ENCODE measurements around the gene CRYBG1. TPM values are rescaled to one million over a fixed set of nuclear protein-coding genes. Genes with fewer than 3 reads are reported as not detected.

Gene CRYBG1
- total RNA-seq, 2 donors from 2014 or later = 37.4 to 50.7 TPM

GRCh38 chr6:106359959-106360409 lies 533 bp upstream of the CRYBG1 start:
- peak overlapping the region; percentile 79 to 86 for H3K4me3 Mint-ChIP-seq
- no peaks in the 10 kb centered on the region for H3K36me3 Mint-ChIP-seq (ENCODE audit: insufficient read depth in 2 of 2)
- ATAC-seq (replicated peaks in 1 of 2) (no peak), DNase-seq (no peak)
- peaks cover 69% of the 10 kb centered on the region for H3K27me3 Mint-ChIP-seq (ENCODE audit: low read depth)
- H3K4me1 Mint-ChIP-seq (ENCODE audit: low read depth) = peaks cover 14% of the 10 kb centered on the region
- no peaks in the 10 kb centered on the region for H3K9me3 Mint-ChIP-seq
- H3K27ac Mint-ChIP-seq = no peak overlapping the region

DNA sequence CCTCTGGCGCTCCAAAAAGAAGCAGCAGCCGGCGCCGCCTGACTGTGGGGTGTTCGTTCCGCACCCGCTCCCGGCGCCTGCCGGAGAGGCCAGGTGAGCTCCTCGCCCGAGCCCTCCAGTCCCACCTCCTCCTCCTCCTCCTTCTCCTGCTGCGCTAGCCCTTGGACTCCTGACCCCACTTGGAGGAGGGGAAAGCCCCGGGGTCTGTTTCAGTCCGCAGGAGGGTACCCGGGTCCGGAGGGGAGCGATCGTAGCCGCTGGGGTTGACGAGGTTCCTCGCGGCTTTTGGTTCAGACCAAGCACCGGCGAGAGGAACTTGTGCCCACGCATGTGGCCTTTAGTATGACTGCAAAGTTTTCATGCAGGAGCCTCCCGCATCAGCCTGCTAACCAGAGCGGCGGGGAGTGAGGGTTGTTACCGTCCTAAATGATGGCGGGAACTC lies 493 bp downstream of the CRYBG1 start:
- ATAC-seq (replicated peaks in 1 of 2) (peak; percentile 58 to 61), DNase-seq (peak; percentile 49 to 64)
- Mint-ChIP-seq H3K27me3 (ENCODE audit: low read depth) (peaks cover 59% of the 10 kb centered on the region), H3K4me3 (peak overlapping the region; percentile 92 to 94), H3K27ac (no peak overlapping the region), H3K36me3 (ENCODE audit: insufficient read depth in 2 of 2) (no peaks in the 10 kb centered on the region), H3K4me1 (ENCODE audit: low read depth) (peaks cover 14% of the 10 kb centered on the region), H3K9me3 (no peaks in the 10 kb centered on the region)

DNA sequence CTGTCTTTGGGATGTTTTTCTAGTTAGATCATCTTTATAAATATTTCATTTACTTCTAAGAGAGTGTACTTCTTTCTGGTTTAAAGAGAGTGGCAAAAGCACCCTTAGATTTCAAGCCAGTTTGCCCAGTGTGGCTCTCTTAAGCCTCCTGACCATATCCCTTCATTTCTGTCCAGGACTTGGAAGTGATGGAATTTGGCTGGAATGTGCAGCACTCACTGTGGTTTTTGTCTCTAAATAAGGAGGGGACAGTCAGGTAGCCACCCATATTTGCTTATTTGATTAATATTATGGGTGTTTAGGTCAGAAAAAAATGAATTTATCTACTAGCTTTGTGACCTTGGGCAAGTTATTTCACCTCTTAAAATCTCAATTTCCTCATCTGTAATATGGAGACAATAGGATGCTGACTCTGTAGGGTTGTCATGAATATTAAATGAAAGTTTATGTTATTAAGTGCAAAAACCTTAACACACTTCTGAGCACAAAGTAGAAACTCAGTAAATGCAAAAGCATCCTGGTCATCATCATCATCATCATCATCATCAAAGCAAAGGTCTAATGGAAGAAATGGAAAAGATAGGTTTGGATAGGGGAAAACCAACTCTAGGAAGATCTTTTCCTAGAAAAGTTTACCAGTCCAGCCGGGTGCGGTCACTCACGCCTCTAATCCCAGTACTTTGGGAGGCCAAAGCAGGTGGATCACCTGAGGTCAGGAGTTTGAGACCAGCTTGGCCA lies 3.1 kb downstream of the CRYBG1 start:
- Mint-ChIP-seq H3K4me3 (no peak overlapping the region), H3K27me3 (ENCODE audit: low read depth) (peaks cover 50% of the 10 kb centered on the region), H3K9me3 (no peaks in the 10 kb centered on the region), H3K27ac (no peak overlapping the region), H3K4me1 (ENCODE audit: low read depth) (peaks cover 14% of the 10 kb centered on the region), H3K36me3 (ENCODE audit: insufficient read depth in 2 of 2) (no peaks in the 10 kb centered on the region)
- ATAC-seq (replicated peaks in 1 of 2) (no peak), DNase-seq (no peak)

GRCh38 chr6:106369739-106370138 lies 9.2 kb downstream of the CRYBG1 start:
- DNase-seq = no peak
- Mint-ChIP-seq H3K27ac (no peak overlapping the region), H3K4me3 (no peak overlapping the region), H3K36me3 (ENCODE audit: insufficient read depth in 2 of 2) (no peaks in the 10 kb centered on the region), H3K4me1 (ENCODE audit: low read depth) (peaks cover 22% of the 10 kb centered on the region), H3K27me3 (ENCODE audit: low read depth) (peaks cover 17% of the 10 kb centered on the region), H3K9me3 (no peaks in the 10 kb centered on the region)
- no peak for ATAC-seq (replicated peaks in 1 of 2)

- Mint-ChIP-seq H3K4me1 (ENCODE audit: low read depth) (peaks cover 22% of the 10 kb centered on the region), H3K36me3 (ENCODE audit: insufficient read depth in 2 of 2) (no peaks in the 10 kb centered on the region), H3K4me3 (no peak overlapping the region), H3K27me3 (ENCODE audit: low read depth) (peaks cover 17% of the 10 kb centered on the region), H3K9me3 (no peaks in the 10 kb centered on the region), H3K27ac (no peak overlapping the region)
- DNase-seq (no peak), ATAC-seq (replicated peaks in 1 of 2) (no peak)
Measured at GRCh38 chr6:106370639-106371038, 10.1 kb downstream of the CRYBG1 start.

GRCh38 chr6:106372838-106373501 lies 12.5 kb downstream of the CRYBG1 start:
- Mint-ChIP-seq H3K36me3 (ENCODE audit: insufficient read depth in 2 of 2) (no peaks in the 10 kb centered on the region), H3K9me3 (no peaks in the 10 kb centered on the region), H3K4me3 (peak overlapping the region; percentile 41 to 70), H3K4me1 (ENCODE audit: low read depth) (peaks cover 22% of the 10 kb centered on the region), H3K27me3 (ENCODE audit: low read depth) (peaks cover 13% of the 10 kb centered on the region), H3K27ac (peak overlapping the region; percentile 76)
- DNase-seq (peak in 1 of 2 donors; percentile 11), ATAC-seq (replicated peaks in 1 of 2) (peak; percentile 88 to 89)

DNA sequence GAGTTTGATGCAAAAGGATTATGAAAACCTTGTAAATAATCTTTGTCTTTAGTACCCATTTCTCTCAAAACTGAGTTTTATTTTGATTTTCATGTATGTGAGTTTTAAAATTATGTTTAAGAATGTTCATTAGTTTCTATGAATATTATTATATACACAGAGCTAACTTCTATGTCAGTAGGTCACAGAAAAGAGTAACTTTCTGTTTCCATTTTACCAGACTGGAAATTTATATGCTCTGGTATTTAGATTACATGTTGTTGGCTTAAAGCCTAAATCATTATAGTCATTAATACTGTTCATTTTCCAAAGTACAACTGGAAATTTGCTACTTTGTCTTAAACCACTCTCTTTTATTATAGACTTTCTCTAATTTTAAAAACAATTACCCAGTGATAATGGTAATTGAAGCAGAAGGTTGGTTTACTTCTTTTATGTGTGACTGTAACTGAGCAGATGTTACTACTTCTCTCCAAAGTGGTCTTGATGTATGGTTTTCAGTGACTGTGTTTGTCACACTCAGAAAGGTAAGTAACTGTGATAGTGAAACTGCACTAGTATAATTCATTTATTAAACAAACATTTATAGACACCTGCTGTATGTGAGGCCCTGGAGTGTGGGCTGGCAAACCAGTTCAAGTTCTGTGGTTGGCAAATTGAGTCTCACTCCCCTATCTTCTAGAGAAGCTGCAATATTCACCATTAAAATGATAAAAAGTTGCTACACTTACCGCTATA lies 13.2 kb downstream of the CRYBG1 start:
- Mint-ChIP-seq H3K36me3 (ENCODE audit: insufficient read depth in 2 of 2) (no peaks in the 10 kb centered on the region), H3K4me3 (peak overlapping the region; percentile 41 to 78), H3K4me1 (ENCODE audit: low read depth) (peaks cover 22% of the 10 kb centered on the region), H3K27me3 (ENCODE audit: low read depth) (peaks cover 14% of the 10 kb centered on the region), H3K9me3 (no peaks in the 10 kb centered on the region), H3K27ac (peak overlapping the region; percentile 76)
- peak; percentile 77 for ATAC-seq (replicated peaks in 1 of 2)
- DNase-seq = peak; percentile 10 to 16

DNA sequence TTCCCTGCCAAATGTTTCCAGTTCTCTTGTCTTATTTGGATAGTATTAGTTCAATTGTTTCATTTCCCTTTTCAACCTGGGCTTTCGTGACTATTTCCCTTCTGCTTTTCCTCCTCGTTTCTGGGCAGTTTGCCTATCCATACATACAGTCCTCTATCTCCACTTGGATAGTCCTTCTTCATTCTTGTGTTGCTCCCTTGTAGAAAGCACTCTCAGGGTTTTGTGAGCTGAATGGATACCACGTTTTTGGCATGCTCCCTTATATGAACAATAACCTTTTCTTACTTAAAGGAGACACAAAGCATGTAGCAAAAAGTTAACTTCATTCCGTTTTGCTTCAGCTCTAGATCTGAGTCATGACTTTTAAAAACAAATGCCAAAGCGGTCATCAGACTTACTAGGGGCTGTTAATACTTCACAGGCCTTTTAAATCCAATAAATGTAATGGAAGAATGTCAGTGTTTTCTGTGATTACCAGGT lies 16.6 kb downstream of the CRYBG1 start:
- H3K27me3 Mint-ChIP-seq (ENCODE audit: low read depth) = peaks cover 17% of the 10 kb centered on the region
- no peaks in the 10 kb centered on the region for H3K36me3 Mint-ChIP-seq (ENCODE audit: insufficient read depth in 2 of 2)

DNA sequence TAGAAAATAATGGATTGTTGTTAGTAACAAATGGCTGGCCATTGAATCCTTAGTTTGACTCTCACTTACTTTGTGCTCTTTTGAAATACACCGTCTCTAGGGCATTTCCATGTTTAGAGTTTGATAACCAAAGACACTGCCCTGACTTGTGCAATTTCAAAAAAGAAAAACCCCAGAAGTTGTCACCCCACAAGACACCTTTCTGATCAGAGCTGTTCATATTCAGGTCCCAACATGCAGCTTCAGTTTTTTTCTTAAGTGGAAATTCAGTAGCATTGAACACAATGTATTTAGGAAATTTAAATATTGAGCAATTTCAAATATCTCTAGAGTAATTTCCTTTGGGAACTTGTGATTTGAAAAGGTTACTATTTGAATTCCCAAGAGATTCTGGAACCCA lies 19.4 kb downstream of the CRYBG1 start:
- ATAC-seq (replicated peaks in 1 of 2) (no peak), DNase-seq (no peak)
- Mint-ChIP-seq H3K9me3 (no peaks in the 10 kb centered on the region), H3K36me3 (ENCODE audit: insufficient read depth in 2 of 2) (no peaks in the 10 kb centered on the region), H3K4me1 (ENCODE audit: low read depth) (peaks cover 6% of the 10 kb centered on the region), H3K27ac (no peak overlapping the region), H3K4me3 (no peak overlapping the region), H3K27me3 (ENCODE audit: low read depth) (peaks cover 17% of the 10 kb centered on the region)

More for the DNA sequence above, 16.6 kb downstream of the CRYBG1 start:
- Mint-ChIP-seq H3K9me3 (no peaks in the 10 kb centered on the region), H3K27ac (no peak overlapping the region), H3K4me1 (ENCODE audit: low read depth) (peaks cover 29% of the 10 kb centered on the region), H3K4me3 (no peak overlapping the region)
- DNase-seq = no peak
- no peak for ATAC-seq (replicated peaks in 1 of 2)

DNA sequence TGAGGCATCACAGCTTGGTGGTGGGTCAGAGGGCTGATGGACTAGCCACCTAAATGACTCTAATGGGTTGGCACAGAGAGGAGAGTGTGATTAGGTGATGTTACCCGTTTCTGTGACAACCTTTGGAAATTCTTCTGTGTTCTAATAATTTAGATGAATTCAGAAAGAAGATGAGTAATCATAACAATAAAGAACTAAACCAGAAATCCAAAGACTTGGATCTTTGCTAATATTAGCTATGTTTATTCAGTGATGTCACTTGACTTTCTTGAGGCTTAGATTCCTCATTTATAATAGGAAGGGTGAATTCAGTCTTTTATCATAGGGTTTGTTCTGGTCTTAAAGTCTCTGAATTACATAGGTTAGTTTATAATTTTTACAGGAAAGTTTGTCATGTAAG lies 19.9 kb downstream of the CRYBG1 start:
- ATAC-seq (replicated peaks in 1 of 2) = no peak
- Mint-ChIP-seq H3K27ac (no peak overlapping the region), H3K9me3 (no peaks in the 10 kb centered on the region), H3K36me3 (ENCODE audit: insufficient read depth in 2 of 2) (no peaks in the 10 kb centered on the region), H3K4me1 (ENCODE audit: low read depth) (peaks cover 6% of the 10 kb centered on the region), H3K4me3 (no peak overlapping the region), H3K27me3 (ENCODE audit: low read depth) (peaks cover 17% of the 10 kb centered on the region)
- DNase-seq = no peak

DNA sequence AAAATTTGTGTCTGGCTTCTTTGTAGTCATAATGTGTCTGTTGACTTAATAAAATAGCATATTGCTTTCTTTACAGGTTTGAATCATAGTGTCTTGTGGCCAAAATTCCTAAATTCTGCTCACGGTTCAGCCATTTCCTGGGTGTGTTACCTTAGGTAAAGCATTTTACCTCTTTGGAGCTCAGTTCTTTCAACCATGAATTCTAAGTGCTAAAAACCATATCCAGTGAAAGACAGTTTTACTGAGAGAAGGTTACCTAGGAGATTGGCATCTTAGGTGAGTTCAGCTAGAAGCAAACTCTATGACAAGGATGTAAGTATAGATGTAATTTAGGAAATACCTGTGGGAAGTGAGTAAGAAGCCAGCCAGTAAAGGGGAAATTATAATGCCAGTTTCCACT lies 20.7 kb downstream of the CRYBG1 start:
- no peak for DNase-seq
- no peaks in the 10 kb centered on the region for H3K9me3 Mint-ChIP-seq
- H3K36me3 Mint-ChIP-seq (ENCODE audit: insufficient read depth in 2 of 2) = no peaks in the 10 kb centered on the region
- H3K27me3 Mint-ChIP-seq (ENCODE audit: low read depth) = peaks cover 15% of the 10 kb centered on the region
- no peak overlapping the region for H3K27ac Mint-ChIP-seq
- no peak for ATAC-seq (replicated peaks in 1 of 2)
- H3K4me1 Mint-ChIP-seq (ENCODE audit: low read depth) = peaks cover 6% of the 10 kb centered on the region
- no peak overlapping the region for H3K4me3 Mint-ChIP-seq

DNA sequence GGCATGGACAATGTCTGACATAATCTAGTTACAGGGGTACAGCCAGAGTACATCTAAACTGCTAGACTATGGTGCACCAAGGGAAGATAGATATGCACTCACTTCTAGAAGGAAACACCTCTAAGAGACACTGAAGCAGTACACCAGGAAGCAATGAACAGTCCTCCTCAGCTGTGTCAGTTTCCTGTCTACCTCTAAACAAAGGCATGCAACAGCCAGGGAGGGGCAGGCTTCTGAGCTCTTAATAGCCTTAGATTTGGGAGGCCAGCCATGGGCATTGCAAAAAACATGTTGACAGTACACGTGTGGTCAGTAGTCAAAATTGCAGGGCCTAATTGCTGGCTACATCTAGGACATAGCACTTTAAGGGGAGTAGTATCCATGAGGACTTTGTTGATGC lies 21.4 kb downstream of the CRYBG1 start:
- peaks cover 6% of the 10 kb centered on the region for H3K4me1 Mint-ChIP-seq (ENCODE audit: low read depth)
- no peak overlapping the region for H3K27ac Mint-ChIP-seq
- peak in 1 of 2 donors; percentile 62 for ATAC-seq (replicated peaks in 1 of 2)
- DNase-seq = no peak
- no peaks in the 10 kb centered on the region for H3K9me3 Mint-ChIP-seq
- H3K4me3 Mint-ChIP-seq = no peak overlapping the region
- H3K36me3 Mint-ChIP-seq (ENCODE audit: insufficient read depth in 2 of 2) = no peaks in the 10 kb centered on the region
- peaks cover 10% of the 10 kb centered on the region for H3K27me3 Mint-ChIP-seq (ENCODE audit: low read depth)

GRCh38 chr6:106383573-106383972 lies 23.1 kb downstream of the CRYBG1 start:
- no peaks in the 10 kb centered on the region for H3K9me3 Mint-ChIP-seq
- H3K4me1 Mint-ChIP-seq (ENCODE audit: low read depth) = peaks cover 6% of the 10 kb centered on the region
- no peak for ATAC-seq (replicated peaks in 1 of 2)
- H3K4me3 Mint-ChIP-seq = no peak overlapping the region
- peaks cover 4% of the 10 kb centered on the region for H3K27me3 Mint-ChIP-seq (ENCODE audit: low read depth)
- no peaks in the 10 kb centered on the region for H3K36me3 Mint-ChIP-seq (ENCODE audit: insufficient read depth in 2 of 2)
- no peak for DNase-seq
- no peak overlapping the region for H3K27ac Mint-ChIP-seq

Data from activated T-cell treated with anti-CD3 and anti-CD28 coated beads, Interleukin-2, amount 50 U/mL, for 72 hours (primary cell).